ENCODE results near the gene FAM161A. TPM values are rescaled to one million over a fixed set of nuclear protein-coding genes. Genes with fewer than 3 reads are reported as not detected.
"Not testable (repeated sequence)": the region's sequence is repeated elsewhere in the genome, so short reads cannot be mapped to it uniquely, and the experiment has no call there.

The FAM161A gene
- total RNA-seq, 4 donors from 2014 or later = 0.51 to 1.9 (median 1.3) TPM

DNA sequence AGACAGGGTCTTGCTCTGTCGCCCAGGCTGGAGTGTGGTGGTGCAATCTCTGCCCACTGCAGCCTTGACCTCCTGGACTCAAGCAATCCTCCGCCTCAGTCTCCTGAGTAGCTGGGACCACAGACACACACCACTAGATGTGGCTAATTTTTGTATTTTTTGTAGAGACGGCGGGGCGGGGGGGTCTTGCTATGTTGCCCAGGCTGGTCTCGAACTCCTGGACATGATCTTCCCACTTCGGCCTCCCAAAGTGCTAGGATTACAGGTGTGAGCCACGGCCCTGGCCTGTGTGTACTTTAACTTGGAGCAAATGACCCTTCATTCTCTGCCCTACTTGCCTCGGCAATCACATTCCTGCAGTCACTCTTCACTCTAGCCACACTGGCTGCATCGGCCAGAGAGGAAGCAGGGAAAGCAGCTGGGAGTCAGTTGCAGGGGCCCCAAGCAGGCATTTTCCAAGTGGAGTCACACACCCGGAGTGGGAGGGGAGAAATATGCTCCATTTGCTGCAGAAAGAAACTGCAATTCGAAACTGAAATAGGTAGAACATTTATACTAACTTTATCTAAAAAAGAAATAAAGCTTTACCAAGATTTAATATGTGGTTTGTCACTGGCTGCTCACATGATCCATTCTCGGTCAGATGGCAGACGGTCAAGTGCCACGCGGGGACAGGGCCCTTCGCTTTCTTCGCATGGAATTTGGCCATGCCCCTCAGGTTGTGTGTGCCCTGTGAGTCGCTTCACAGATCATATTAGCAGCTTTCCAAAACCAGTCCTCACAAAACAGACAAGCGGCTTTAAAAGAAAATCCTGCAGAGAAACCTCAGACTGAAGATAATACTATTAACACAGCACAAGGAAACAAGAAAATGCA, 37.1 kb downstream of the FAM161A start:
- no peak for TF ChIP-seq POLR2A (IDR thresholded peaks at IDR 0.05)
- TF ChIP-seq, protein P1, sequence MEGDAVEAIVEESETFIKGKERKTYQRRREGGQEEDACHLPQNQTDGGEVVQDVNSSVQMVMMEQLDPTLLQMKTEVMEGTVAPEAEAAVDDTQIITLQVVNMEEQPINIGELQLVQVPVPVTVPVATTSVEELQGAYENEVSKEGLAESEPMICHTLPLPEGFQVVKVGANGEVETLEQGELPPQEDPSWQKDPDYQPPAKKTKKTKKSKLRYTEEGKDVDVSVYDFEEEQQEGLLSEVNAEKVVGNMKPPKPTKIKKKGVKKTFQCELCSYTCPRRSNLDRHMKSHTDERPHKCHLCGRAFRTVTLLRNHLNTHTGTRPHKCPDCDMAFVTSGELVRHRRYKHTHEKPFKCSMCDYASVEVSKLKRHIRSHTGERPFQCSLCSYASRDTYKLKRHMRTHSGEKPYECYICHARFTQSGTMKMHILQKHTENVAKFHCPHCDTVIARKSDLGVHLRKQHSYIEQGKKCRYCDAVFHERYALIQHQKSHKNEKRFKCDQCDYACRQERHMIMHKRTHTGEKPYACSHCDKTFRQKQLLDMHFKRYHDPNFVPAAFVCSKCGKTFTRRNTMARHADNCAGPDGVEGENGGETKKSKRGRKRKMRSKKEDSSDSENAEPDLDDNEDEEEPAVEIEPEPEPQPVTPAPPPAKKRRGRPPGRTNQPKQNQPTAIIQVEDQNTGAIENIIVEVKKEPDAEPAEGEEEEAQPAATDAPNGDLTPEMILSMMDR (IDR thresholded peaks at IDR 0.05) = no peak
- intact Hi-C loops (cut with DNase I; ENCODE audit: low total_unique reads) = no loop called here
- no peak overlapping the region for H3K4me3 ChIP-seq (ENCODE audit: low read depth, poor library complexity, severe bottlenecking)
- DNase-seq (ENCODE audit: low spot score in 2 of 2) = no peak
- WGBS, 2 donors = 79 to 80% methylated on average over 20 of the region's 20 CpGs

DNA sequence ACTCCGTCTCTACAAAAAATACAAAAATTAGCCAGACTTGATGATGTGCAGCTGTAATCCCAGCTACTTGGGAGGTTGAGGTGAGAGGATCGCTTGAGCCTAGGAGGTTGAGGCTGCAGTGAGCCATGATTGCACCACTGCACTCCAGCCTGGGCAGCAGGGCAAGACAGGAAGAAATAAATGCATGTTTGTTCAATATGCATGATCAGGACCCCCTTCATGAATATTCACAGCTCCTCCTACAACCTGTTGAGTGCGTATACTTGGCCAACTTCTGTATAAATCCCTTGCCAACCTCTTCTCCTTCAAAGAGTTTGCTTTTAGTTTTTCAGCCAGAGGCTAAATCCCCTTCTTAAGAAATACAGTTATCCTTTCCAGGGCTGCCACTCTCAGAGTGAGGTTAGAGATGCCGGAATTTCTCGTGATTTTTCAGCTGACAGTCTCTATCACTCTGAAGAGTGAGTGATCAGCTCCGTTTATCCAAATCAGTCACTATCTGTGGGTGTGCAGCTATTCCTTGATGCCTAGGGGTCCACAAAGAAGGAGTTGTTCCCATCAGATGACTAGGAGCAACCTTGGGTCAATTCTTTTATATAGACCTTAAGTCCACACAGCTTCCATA, 39.2 kb downstream of the FAM161A start:
- whole genome bisulfite sequencing, 2 donors = 58 to 65% methylated on average over 6 of the region's 6 CpGs
- DNase-seq (ENCODE audit: low spot score in 2 of 2) = no peak
- H3K4me3 ChIP-seq (ENCODE audit: low read depth, poor library complexity, severe bottlenecking) = no peak overlapping the region
- intact Hi-C loops (cut with DNase I; ENCODE audit: low total_unique reads) = no loop called here
- no peak for TF ChIP-seq POLR2A (IDR thresholded peaks at IDR 0.05)
- TF ChIP-seq, protein P1 (IDR thresholded peaks at IDR 0.05) = no peak

DNA sequence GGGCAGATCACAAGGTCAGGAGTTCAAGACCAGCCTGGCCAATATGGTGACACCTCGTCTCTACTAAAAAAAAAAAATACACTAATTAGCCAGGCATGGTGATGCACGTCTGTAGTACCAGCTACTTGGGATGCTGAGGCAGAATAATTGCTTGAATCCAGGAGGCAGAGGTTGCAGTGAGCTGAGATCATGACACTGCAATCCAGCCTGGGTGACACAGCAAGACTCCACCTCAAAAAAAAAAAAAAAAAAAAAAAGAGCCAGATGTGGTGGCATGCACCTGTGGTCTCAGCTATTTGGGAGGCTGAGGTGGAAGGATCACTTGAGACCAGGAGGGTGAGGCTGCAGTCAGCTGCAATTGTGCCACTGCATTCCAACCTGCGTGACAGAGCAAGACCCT, 40.5 kb downstream of the FAM161A start:
- H3K4me3 ChIP-seq (ENCODE audit: low read depth, poor library complexity, severe bottlenecking); DNase-seq (ENCODE audit: low spot score in 2 of 2); intact Hi-C loops (cut with DNase I; ENCODE audit: low total_unique reads): not testable (repeated sequence)
- WGBS, 2 donors = 83 to 87% methylated on average over 3 of the region's 3 CpGs

DNA sequence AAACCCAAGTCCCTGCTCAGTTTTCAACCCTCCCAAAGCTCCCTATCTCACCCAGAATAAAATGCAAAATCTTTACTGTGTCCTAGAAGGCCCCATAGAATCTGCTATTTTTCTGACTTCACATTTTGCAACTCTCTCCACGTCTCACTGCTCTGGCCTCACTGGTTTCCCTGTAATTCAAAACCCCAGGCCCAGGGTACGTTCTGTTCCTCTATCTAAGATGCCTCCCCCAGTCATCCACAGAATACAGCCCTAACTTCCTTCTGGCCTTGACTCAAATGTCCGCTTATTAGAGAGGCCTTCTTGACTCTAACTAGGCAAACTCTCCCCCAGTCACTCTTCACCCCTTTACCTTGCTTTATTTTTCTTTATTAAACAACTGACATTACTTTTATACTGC, 42.0 kb downstream of the FAM161A start:
- intact Hi-C loops (cut with DNase I; ENCODE audit: low total_unique reads) = no loop called here
- WGBS, 2 donors = 87 to 89% methylated on average over 3 of the region's 3 CpGs
- TF ChIP-seq, protein P1 (IDR thresholded peaks at IDR 0.05) = no peak
- no peak for TF ChIP-seq POLR2A (IDR thresholded peaks at IDR 0.05)
- DNase-seq (ENCODE audit: low spot score in 2 of 2) = no peak
- no peak overlapping the region for H3K4me3 ChIP-seq (ENCODE audit: low read depth, poor library complexity, severe bottlenecking)

DNA sequence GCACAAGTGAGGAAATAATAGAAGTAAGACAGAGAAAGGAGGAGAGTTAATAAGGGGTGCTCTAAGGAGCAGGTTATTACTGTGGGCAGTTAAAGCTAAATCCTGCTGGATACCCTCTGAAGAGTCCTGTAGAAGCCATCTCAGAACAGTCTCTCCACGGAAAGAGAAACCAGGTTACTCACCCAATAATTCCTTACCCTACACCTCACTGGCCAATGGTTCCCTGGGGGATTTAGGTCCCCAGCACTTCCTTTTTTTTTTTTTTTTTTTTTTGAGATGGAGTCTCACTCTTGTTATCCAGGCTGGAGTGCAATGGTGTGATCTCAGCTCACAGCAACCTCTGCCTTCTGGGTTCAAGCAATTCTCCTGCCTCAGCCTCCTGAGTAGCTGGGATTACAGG, 43.7 kb downstream of the FAM161A start:
- H3K4me3 ChIP-seq (ENCODE audit: low read depth, poor library complexity, severe bottlenecking); DNase-seq (ENCODE audit: low spot score in 2 of 2); intact Hi-C loops (cut with DNase I; ENCODE audit: low total_unique reads): not testable (repeated sequence)
- WGBS, 2 donors = 90 to 97% methylated on average over 1 of the region's 1 CpG

DNA sequence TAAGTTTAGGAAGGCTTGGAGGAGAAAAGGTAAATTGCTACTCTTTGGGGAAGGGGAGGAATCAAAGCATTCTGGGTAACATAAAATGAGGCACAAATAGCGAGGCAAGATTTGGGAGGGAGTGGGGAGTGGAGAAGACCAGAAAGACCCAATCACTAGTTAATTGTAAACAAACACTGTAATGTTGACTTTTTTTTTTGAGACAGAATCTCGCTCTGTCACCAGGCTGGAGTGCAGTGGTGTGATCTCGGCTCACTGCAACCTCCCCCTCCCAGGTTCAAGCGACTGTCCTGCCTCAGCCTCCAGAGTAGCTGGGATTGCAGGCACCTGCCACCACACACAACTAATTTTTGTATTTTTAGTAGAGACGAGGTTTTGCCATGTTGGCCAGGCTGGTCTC, 45.2 kb downstream of the FAM161A start:
- intact Hi-C loops (cut with DNase I; ENCODE audit: low total_unique reads); H3K4me3 ChIP-seq (ENCODE audit: low read depth, poor library complexity, severe bottlenecking); DNase-seq (ENCODE audit: low spot score in 2 of 2): not testable (repeated sequence)
- WGBS, 2 donors = 80 to 83% methylated on average over 5 of the region's 5 CpGs

DNA sequence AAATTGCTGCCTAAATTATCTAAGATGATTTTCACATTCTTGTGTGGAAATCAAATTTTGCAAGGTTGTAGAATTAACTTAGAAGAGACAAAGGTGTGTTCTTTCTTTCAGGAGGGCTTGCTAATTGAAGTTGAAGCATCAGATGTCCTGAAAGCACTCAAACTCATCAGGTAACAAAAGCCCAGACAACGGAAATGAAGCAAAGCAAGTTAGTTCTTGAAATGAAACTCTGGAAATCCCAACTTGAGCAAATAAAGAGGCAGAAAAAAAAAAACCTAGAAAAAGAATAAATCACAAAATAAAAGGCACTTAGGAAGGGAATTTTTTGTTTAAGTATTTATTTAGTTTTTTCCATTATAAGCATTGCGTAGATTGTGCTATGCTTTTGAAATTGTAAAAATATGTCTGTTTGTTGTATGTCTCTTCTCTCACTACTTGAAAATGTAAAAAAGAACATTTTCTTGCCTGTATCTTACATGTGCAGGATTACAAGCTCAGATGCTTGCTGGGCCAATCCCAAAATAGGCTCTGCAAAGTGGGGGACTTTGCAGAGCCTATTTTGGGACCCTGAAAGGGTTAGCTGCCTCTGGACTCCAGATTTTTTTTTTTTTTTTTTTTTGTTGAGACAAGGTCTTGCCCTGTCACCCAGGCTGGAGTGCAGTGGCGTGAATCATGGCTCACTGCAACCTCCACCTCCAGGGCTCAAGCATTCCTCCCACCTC, 46.7 kb downstream of the FAM161A start:
- DNase-seq (ENCODE audit: low spot score in 2 of 2) = no peak
- intact Hi-C loops (cut with DNase I; ENCODE audit: low total_unique reads) = no loop called here
- H3K4me3 ChIP-seq (ENCODE audit: low read depth, poor library complexity, severe bottlenecking) = no peak overlapping the region
- WGBS, 2 donors = 69 to 77% methylated on average over 3 of the region's 3 CpGs
- TF ChIP-seq, protein P1 (IDR thresholded peaks at IDR 0.05) = no peak
- TF ChIP-seq POLR2A (IDR thresholded peaks at IDR 0.05) = no peak

Measured in lower leg skin (tissue), 4 donors.